Caco-2 (cell line): ENCODE results near the gene PRKCB. TPM values are rescaled to one million over a fixed set of nuclear protein-coding genes. Genes with fewer than 3 reads are reported as not detected.
"Not testable (repeated sequence)": the region's sequence is repeated elsewhere in the genome, so short reads cannot be mapped to it uniquely, and the experiment has no call there.

Experiments used
- BruUV-seq: library from RNA; stranded (reverse); fragments of 400-500 nt; replicated peaks from 2 replicates; lab custom pipeline; 2021; lab: Mats Ljungman, UMichigan
- CTCF ChIA-PET: fragments of 300-600 bp; sonication (Branson Sonifier 250); formaldehyde crosslinking; loops from one replicate; lab custom pipeline; 2022; ENCODE audit warnings: antibody characterized with exemption; lab: Charles Lee
- POLR2A ChIA-PET: fragments of 300-600 bp; sonication (Branson Sonifier 250); formaldehyde crosslinking; loops from one replicate; lab custom pipeline; 2022; ENCODE audit warnings: antibody characterized with exemption; lab: Charles Lee
- DNase-seq, 2 experiments: peaks; one replicate each; pipeline versions ENCODE4 v3.0.0 to v3.0.0-alpha.2; 2020 to 2022
- H3K27me3 ChIP-seq: replicated peaks from 2 replicates; pipeline ENCODE4 v1.6.0; 2011; ENCODE audit warnings: low read length; ENCODE audit not compliant: control insufficient read depth, insufficient read depth
- H3K36me3 ChIP-seq: 2 replicates; pipeline ENCODE4 v1.5.1; 2011; ENCODE audit warnings: low read length; ENCODE audit not compliant: control insufficient read depth, insufficient read depth
- H3K4me1 ChIP-seq: fragments of 250-450 bp; sonication (Bioruptor Pico); 2 replicates; pipeline ENCODE4 v1.5.1; 2020; ENCODE audit warnings: mild to moderate bottlenecking
- H3K4me3 ChIP-seq: 2 replicates; pipeline ENCODE4 v1.5.1; 2011; ENCODE audit warnings: low read depth, mild to moderate bottlenecking, control low read depth, low read length
- H3K9me3 ChIP-seq: fragments of 250-450 bp; sonication (Bioruptor Pico); 2 replicates; pipeline ENCODE4 v1.5.1; 2020; ENCODE audit warnings: mild to moderate bottlenecking, moderate library complexity
- H3K27ac Mint-ChIP-seq: one replicate; pipeline ENCODE4 v1.8.0; 2022; ENCODE audit warnings: mixed read lengths; ENCODE audit not compliant: unreplicated experiment
- H3K27me3 Mint-ChIP-seq: one replicate; pipeline ENCODE4 v1.8.0; 2022; ENCODE audit warnings: mixed read lengths; ENCODE audit not compliant: insufficient read depth, unreplicated experiment
- H3K36me3 Mint-ChIP-seq: one replicate; pipeline ENCODE4 v1.8.0; 2022; ENCODE audit warnings: mild to moderate bottlenecking, mixed read lengths; ENCODE audit not compliant: insufficient read depth, unreplicated experiment
- H3K4me1 Mint-ChIP-seq: one replicate; pipeline ENCODE4 v1.8.0; 2022; ENCODE audit warnings: low read depth, mixed read lengths; ENCODE audit not compliant: unreplicated experiment
- H3K4me3 Mint-ChIP-seq: one replicate; pipeline ENCODE4 v1.8.0; 2022; ENCODE audit warnings: mild to moderate bottlenecking, moderate library complexity, mixed read lengths; ENCODE audit not compliant: unreplicated experiment
- H3K9me3 Mint-ChIP-seq: one replicate; pipeline ENCODE4 v1.8.0; 2022; ENCODE audit warnings: mixed read lengths; ENCODE audit not compliant: unreplicated experiment
- CTCF ChIP-seq, 2 experiments: fragments of 200-600 bp in 1 of 2; IDR thresholded peaks; 1 replicate in 1 of 2; 2 replicates in 1 of 2; pipeline versions ENCODE4 v1.5.1 to v1.8.0; 2011 to 2022; ENCODE audit warnings: antibody characterized with exemption in 1 of 2, control low read depth in 1 of 2, inconsistent platforms in 1 of 2, low read depth in 1 of 2, low read length in 1 of 2, mild to moderate bottlenecking in 1 of 2, moderate library complexity in 1 of 2; ENCODE audit not compliant: insufficient read depth in 1 of 2, severe bottlenecking in 1 of 2, unreplicated experiment in 1 of 2
- intact Hi-C: fragments of 100-400 bp; cut with micrococcal nuclease; formaldehyde crosslinking; loops from one replicate; pipeline ENCODE4 v1.10.0; 2022; ENCODE audit not compliant: unreplicated experiment
- total RNA-seq: library from RNA; stranded (reverse); gene quantifications from 2 replicates; pipeline ENCODE4 v1.2.3, GENCODE V29; 2022

The PRKCB gene
- total RNA-seq, 1 experiment from 2014 or later: not detected

GRCh38 chr16:24013864-24014645, 178.3 kb downstream of the PRKCB start:
- TF ChIP-seq CTCF (IDR thresholded peaks at IDR 0.05; ENCODE audit: insufficient read depth in 1 of 2, low read depth in 1 of 2, low read length in 1 of 2, severe bottlenecking in 1 of 2, unreplicated experiment in 1 of 2): no peak
- Histone ChIP-seq H3K36me3 (no peaks in the 10 kb centered on the region), H3K9me3 (no peaks in the 10 kb centered on the region), H3K4me3 (no peak overlapping the region), H3K4me1 (no peaks in the 10 kb centered on the region), H3K27me3 (no peaks in the 10 kb centered on the region)
- no TSS peak for BruUV-seq
- CTCF ChIA-PET: no interaction called here
- intact Hi-C loops: no loop called here
- Mint-ChIP-seq H3K4me3 (no peak overlapping the region), H3K4me1 (no peaks in the 10 kb centered on the region), H3K27ac (no peak overlapping the region), H3K27me3 (peaks cover 6% of the 10 kb centered on the region), H3K36me3 (no peaks in the 10 kb centered on the region), H3K9me3 (no peaks in the 10 kb centered on the region)
- POLR2A ChIA-PET: no interaction called here
- no peak for DNase-seq

- H3K9me3 Mint-ChIP-seq, H3K9me3 ChIP-seq, H3K4me3 ChIP-seq, intact Hi-C loops, H3K36me3 Mint-ChIP-seq, H3K4me1 ChIP-seq, H3K27ac Mint-ChIP-seq, CTCF ChIA-PET, BruUV-seq, H3K27me3 Mint-ChIP-seq, H3K27me3 ChIP-seq, H3K4me3 Mint-ChIP-seq, DNase-seq, POLR2A ChIA-PET, H3K4me1 Mint-ChIP-seq, H3K36me3 ChIP-seq: not testable (repeated sequence)
Observed at GRCh38 chr16:24014955-24015354, 179.2 kb downstream of the PRKCB start.

- BruUV-seq: no TSS peak
- TF ChIP-seq CTCF (IDR thresholded peaks at IDR 0.05; ENCODE audit: insufficient read depth in 1 of 2, low read depth in 1 of 2, low read length in 1 of 2, severe bottlenecking in 1 of 2, unreplicated experiment in 1 of 2): no peak
- H3K9me3 Mint-ChIP-seq: no peaks in the 10 kb centered on the region
- no peak for DNase-seq
- no peaks in the 10 kb centered on the region for H3K4me1 ChIP-seq
- peaks cover 6% of the 10 kb centered on the region for H3K27me3 Mint-ChIP-seq
- CTCF ChIA-PET: interaction anchor here (1.0 kb wide), 1 partner anchor 489 kb away, joined by 3 read pairs; no protein-coding TSS in a partner anchor
- POLR2A ChIA-PET: no interaction called here
- intact Hi-C loops: no loop called here
- H3K4me3 Mint-ChIP-seq: no peak overlapping the region
- no peaks in the 10 kb centered on the region for H3K9me3 ChIP-seq
- H3K36me3 Mint-ChIP-seq: no peaks in the 10 kb centered on the region
- no peaks in the 10 kb centered on the region for H3K4me1 Mint-ChIP-seq
- no peak overlapping the region for H3K4me3 ChIP-seq
- no peak overlapping the region for H3K27ac Mint-ChIP-seq
- no peaks in the 10 kb centered on the region for H3K27me3 ChIP-seq
- H3K36me3 ChIP-seq: no peaks in the 10 kb centered on the region
Observed at GRCh38 chr16:24015923-24016322, 180.1 kb downstream of the PRKCB start.
